ENCODE data around the gene GLDC.
"Not testable (repeated sequence)": the region's sequence is repeated elsewhere in the genome, so short reads cannot be mapped to it uniquely, and the experiment has no call there.

The GLDC gene

DNA sequence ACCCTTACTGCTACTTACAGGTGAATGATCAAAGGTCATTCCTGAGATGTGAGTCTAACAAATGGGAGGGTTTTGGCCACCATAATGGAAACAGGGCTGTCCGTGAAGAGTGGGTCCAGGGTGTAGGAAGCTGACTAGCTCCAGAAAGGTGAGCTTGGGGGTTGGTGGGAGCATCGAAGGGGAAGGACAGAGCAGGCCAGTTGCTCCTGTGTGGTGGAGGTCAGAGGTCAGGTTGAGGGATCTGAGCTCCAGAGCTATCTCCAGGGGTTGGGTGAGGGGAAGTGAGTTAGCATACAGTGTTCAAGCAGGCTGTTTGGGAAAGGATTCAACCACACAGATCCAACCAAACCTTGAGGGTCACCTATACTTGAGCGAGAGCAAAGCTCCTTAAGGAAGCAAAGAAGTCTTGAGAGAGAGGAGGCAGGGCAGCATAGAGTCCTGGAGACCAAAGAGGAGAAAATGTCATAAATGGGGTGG lies 18.7 kb upstream of the GLDC start:
- DNase-seq (ENCODE audit: low read depth): no peak

DNA sequence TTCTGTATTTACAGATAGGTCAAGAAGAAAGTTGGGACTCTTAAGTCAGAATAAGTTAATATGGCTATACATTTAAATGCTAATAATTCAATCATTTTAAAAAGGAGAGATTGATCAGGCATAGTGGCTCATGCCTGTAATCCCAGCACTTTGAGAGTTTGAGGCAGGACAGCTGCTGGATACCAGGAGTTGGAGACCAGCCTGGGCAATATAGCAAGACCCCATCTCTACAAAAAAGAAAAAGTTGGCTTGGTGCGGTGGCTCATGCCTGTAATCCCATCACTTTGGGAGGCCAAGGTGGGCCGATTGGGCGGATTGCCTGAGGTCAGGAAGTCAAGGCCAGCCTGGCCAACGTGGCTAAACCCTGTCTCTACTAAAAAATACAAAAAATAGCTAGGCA lies 15.0 kb upstream of the GLDC start:
- no peak for DNase-seq (ENCODE audit: low read depth)

DNA sequence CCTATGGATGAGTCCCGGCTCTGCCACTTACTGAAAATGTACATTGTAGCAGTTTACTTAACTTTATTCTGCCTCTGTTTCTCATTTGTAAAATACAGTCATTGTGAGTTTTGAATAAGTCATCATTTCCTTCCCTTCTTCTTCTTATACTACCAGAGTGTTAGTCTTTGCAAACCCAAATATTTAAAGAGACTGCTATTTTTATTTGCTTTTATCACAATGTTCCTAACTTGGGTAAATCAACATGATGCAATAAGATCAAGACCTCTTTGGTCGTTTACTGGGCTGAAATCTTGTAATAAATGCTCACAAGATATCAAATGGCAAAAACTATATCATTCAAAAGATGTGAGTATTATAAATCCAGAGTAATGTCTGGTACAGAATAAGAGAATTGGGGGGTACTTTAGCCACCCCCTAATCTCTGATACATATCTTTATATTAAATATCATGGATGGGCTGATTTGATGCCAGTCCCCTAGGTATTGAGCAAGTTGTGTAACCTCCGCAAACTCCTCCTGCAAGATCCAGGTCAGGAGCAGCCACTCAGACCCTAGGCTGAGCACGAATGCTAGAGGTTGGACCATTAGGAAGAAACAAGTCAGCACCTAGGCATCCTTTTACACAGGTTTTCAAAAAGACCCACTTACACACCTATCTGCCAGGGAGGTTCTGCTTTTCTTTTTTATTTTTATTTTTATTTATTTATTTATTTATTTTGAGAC lies 13.3 kb upstream of the GLDC start:
- DNase-seq (ENCODE audit: low read depth): no peak

DNA sequence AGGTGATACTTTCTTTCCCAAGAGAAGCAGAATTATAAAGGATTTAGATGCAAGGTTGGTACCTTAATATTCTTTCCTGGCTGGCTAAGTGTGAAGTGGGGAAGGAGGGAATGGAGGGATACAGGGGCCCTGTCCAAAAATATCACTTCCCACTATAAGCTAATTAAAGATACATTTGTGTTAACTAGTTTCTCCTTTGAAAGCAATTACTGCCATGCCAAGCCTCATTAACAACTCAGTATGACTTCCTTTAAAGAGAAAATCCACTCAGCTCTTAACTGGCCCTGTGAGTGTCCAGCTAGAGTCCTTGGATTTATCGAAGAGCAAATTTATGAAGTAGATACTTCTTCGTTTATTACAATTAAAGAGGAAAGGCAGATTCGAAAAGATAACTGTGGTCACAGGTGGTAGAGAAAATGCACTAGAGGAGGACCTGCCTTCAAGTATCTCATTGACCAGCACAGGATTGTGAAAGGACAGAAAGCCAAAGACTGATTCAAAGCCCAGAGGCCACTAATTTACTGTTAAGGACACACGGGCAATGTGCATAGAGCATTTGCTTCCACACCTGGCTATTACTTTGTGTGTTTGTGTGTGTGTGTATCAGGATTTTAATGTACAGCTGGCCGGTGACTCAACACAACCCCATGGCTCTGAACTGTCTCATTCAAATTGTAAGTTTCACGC lies 11.2 kb upstream of the GLDC start:
- DNase-seq (ENCODE audit: low read depth): no peak

DNA sequence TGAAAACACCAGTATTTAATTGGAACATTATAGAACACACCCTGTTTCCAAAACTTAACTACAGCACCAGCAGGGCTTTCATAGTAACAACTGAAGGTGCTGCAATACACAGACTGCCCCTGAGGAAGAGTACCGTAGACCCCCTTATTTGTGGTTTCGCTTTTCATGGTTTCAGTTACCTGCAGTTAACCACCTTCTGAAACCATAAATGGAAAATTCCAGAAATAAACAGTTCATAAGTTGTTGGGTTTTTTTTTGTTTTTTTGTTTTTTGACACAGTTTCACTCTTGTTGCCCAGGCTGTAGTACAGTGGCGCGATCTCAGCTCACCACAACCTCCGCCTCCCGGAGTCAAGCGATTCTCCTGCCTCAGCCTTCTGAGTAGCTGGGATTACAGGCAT lies 9.5 kb upstream of the GLDC start:
- DNase-seq (ENCODE audit: low read depth): no peak

DNA sequence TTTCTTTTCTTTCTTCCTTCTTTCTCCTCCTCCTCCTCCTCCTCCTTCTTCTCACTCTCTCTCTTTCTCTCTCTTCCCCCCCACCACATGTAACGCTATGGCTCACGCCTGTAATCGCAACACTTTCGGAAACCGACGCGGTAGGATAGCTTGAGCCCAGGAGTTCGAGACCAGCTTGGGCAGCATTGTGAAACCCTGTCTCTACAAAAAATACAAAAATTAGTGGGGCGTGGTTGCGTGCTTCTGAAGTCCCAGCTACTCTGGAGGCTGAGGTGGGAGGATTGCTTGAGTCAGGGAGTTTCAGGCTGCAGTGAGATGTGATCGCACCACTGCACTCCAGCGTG lies 736 bp upstream of the GLDC start:
- no peak for DNase-seq (ENCODE audit: low read depth)

DNA sequence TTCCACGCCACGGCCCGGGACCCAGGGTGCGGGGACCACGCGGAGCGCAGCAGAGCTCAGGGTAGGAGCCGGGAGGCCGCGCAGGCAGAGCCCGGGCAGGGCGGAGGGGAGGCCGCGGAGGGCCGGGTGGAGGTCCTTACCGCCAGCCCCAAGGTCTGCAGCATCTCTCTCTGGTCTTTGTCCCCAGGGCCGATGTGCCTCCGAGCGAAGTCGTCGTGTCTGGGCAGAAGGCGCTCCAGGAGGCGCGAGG lies 499 bp downstream of the GLDC start:
- not testable (repeated sequence) for DNase-seq (ENCODE audit: low read depth)

DNA sequence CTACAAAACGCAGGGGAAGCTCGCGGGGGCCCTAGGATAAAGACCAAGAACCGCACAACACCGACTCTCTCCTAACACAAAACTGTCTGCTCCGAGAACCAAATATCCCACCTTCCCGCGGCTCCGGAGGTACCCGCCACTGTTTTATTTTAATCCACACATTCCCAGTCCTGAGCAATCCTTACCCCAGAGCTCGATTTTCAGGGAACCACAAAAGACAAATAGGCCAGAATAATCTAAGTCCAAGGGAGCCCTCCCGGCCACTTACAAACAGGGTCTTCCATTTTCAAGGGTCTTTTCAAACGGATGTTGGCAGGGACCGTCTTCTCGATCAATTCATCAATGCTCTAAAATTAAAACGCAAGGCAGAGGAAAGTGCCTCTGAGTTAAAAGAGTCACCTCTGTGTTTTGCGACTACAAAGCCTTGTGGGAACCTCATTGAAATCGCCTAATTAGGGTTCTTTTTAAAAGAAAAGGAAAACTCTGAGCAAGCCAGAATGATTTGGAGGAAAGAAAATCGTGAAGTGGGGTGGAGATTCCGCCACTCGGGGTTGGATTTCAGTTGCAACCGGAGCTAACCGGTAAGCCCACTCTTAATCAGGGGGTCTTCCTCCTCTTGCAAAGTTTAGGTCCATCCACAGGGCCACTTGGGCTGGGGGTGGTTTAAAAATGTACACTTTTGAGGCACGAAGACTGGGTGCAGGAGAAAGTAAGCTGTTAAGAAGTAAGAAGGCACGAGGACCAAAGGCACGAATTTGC lies 1.0 kb downstream of the GLDC start:
- no peak for DNase-seq (ENCODE audit: low read depth)

DNA sequence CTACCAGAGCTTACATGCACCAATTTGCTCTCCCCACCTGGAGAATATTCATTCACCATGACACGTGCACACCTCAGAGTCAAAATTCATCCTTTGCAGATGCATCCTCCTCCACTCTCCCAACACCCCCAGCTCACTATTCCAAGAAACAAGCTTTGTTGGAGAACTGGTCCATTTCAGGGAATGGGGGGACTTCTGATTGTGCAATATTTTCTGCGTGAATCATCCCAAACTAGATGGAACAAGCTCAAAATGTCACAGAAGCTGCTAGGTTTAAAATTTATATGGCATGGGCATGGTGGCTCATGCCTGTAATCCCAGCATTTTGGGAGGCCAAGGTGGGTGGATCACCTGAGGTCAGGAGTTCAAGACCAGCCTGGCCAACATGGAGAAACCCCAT lies 3.6 kb downstream of the GLDC start:
- no peak for DNase-seq (ENCODE audit: low read depth)

DNA sequence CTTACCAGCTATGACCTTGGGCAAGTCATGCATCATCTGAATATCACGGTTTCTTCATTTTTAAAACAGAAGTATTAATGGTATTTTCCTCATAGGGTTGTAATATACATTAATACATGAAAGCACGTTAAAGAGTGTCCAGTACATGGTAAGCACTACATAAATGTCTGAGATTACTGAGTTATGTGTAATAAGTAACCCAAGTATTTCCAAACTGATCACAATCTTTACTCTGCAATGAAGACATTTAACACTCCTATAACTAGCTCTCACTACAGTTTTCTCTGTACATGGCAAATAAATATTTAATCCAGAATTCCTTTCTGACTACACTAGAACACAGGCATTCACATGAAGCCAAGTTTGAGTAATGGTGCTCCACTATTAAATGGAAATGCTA lies 4.0 kb downstream of the GLDC start:
- no peak for DNase-seq (ENCODE audit: low read depth)

DNA sequence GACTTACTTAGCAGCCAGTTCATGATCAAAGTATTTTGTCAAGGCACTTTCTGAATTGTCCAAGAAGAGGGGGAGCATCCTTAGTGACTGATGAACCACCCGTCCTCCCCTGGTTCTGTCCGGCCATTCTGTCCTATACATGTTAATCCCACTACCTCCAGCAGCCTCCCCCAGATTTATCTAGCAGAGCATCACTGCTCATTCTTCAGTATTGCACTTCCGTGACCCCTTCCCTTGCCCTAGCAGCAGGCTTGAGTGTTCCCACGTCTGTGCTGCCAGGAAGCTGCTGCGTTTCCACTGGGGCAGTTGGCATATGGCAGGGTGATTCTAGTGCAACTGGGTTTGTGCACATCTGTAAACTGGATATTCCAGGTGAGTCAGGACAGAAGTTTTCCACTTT lies 4.5 kb downstream of the GLDC start:
- no peak for DNase-seq (ENCODE audit: low read depth)

DNA sequence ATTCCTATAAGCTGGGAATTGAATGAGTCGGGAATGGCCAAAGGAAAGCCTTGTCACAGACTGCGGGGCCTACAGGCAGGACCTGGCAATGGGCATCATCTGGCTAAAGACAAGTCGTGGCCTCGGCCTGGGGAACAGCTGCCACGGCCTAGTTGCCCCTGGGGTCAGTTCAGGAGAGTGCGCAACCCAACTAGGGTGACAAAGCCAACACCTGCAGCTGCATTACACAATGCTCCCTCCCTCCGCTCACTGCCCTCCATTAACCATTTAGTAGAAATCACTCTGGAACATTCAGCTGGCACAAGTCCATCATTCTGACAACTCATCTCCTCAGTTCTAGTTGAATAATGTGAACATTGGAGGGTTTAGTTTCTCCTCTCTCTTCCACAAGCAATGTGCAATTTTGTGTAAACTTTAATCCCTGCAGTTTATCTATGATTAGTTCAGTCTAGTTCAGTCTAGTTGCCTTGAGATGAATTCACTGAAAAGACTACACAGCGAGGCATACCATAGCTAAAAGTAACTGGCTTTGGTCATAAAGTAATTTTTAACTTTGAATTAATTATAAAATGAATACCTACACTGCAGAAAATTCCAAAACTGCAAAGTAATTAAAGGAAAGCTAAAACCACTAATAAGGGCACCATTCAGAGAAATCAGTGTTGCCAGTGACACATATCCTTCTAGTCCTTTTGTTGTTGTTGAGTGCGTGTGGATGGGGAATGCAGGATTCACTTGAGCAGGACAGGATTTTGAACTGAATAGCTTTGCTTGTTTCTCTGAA lies 5.1 kb downstream of the GLDC start:
- no peak for DNase-seq (ENCODE audit: low read depth)

DNA sequence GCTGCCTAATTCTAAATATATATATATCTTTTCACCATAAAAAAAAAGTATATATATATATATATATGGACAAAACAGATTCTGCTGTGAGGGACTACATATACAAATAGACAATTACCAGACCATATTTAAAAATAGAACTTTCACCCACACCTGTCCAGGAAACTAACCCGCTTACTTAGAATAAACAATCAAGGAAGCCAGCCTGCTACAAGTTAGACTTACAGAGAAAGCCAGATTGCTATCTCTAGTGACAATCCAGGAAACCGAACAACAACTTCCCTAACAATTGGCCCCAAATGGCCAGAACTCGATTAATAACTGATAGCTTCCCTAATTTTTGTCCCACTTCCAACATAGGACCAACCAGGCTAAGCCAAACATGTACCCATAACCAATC lies 5.9 kb downstream of the GLDC start:
- no peak for DNase-seq (ENCODE audit: low read depth)

DNA sequence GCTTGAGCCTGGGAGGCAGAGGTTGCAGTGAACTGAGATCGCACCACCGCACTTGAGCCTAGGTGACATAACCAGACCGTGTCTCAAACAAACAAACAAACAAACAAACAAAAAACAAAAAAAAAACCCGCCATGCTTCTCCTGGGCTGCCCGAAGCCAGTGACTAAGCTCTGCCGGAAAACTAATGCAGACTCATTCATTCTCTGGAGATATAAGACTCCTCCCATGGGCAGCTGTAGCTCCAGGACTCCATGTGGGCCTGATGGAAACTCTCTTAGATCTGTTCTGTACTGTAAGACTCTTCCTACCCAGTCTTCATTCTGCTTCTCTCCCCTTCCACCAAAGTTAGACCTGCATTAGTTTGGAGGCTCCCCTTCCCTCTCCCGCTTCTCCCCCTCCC lies 11.1 kb downstream of the GLDC start:
- no peak for DNase-seq (ENCODE audit: low read depth)

DNA sequence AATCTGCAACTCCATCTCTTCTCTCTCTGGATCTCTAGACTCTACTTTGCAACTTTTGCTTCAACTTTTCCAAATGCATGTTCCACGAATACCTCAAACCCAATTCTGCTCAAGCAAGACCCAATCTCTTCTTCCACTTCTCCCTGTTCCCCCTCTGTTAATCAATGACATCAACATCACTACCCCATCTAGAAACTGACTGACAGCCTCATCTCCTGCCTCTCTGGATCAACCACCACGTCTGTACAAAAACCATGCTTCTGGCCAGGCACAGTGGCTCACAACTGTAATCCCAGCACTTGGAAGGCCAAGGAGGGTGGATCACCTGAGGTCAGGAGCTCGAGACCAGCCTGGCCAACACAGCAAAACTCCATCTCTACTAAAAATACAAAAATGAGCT lies 12.2 kb downstream of the GLDC start:
- DNase-seq (ENCODE audit: low read depth): no peak

DNA sequence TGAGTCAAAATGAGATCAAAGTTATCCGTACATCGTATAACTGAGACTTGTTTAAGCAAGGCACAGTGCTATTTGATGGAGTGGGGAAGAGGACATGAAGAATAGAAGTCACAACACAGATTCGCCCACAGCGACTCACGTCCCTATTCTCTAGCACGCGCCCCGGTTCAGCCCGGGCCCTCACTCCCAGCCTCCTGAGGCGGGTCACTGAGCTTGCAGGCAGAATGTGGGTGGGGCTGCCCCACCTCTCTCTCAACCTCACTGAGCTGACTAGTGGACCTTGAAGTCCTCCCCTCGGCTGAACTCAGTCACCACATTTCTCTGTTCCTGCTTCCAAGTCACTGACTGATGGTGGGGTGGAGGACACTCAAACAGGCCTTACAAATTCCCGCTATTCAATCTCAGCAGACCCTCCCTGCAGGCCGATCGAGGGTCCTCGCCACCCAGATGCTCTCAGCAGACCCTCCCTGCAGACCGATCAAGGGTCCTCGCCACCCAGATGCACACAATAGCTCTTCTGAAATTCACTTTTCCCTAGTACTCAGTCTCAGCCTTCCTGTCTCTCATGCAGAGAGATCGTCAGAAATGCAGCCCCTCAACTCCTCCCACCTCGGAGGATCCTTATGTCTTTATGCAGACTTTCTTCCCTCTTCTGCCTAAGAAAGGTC lies 12.9 kb downstream of the GLDC start:
- no peak for DNase-seq (ENCODE audit: low read depth)

DNA sequence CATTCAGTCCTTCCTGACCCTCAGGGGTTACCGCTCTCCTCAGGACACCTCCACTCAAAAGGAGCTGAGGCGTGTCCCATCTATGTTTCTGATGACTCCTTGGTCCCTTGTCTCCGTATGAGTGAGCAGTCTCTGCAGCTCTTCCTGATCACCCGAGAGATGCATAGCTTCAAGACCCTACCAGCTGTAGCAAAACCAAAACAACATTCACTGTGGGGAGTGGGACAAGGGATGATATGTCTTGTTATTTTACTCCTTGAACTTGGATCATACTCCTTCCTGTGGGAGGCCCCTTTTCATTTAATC lies 14.4 kb downstream of the GLDC start:
- DNase-seq (ENCODE audit: low read depth): no peak

DNA sequence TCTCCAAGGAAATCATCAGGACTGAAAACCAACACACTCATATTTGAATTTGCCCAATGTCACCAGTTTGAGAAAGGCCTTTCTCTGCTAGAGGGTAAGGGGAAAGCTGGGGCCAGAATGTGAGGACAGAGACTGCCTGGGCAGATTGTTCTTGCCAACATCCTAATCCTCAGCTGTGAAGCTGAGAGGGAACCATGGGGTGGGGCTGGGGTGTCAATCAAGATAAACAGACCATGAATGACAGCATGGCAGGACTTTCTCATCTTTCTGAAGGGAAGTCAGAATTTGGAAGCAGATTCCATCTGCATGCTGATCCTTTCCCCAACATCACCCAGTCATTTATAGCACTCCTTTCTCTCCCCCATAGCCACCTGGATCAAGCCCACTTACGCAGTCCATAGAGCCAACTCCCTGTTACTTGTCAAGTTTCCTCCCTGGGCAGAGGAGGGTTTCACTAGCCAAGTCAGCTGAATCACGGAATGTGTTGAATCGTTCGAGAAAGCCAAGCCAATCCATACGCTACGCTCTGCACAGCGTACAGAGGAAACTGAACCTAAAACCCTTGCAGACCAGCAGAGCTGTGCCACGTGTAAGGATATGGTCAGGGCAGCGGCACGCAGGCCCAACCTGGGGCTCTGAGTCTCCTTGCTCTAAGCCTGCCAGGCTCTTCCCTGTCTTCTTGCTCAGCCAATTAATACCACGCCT lies 14.9 kb downstream of the GLDC start:
- DNase-seq (ENCODE audit: low read depth): no peak

DNA sequence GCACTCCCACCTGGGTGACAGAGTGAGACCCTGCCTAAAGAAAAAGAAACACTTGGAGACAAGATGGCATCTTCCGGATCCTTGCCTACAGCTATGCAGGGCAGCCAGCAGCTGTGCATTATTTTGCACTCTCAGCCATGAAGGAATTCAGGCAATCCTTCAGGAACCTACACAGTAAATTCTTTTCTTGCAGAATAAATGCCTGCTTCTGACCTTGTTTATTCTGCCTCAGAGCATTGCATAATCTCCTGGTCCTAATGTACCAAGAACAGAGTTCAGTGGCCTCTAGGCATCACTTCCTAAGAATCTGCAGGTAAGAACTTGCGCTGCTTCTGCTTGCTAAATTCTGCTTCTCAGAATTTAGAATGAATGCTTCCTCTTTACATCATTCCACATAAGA lies 16.8 kb downstream of the GLDC start:
- DNase-seq (ENCODE audit: low read depth): no peak

DNA sequence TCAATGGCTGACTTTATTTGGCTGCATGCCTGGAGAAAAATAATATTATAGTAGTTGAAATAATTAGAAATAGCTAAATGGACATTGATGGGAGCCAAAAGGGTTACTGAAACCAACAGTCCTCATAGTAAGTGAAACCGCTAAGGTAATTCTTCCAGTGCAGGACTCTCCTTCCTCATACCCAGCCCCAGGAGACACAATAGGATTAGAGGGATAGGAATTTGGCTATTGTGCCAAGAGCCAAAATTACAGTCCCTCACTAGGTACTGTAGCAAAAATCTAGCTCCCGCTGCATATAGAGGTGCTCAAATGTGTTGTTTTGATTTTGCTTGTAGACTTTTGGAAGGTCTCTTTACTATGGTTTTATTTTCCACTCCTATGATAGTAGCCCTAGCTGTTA lies 20.2 kb downstream of the GLDC start:
- DNase-seq (ENCODE audit: low read depth): no peak

DNA sequence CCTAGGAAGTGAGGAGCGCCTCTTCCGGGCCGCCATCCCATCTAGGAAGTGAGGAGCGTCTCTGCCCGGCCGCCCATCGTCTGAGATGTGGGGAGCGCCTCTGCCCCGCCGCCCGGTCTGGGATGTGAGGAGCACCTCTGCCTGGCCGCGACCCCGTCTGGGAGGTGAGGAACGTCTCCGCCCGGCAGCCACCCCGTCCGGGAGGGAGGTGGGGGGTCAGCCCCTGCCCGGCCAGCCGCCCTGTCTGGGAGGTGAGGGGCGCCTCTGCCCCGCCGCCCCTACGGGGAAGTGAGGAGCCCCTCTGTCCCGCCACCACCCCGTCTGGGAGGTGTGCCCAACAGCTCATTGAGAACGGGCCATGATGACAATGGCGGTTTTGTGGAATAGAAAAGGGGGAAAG lies 22.7 kb downstream of the GLDC start:
- DNase-seq (ENCODE audit: low read depth): not testable (repeated sequence)

DNA sequence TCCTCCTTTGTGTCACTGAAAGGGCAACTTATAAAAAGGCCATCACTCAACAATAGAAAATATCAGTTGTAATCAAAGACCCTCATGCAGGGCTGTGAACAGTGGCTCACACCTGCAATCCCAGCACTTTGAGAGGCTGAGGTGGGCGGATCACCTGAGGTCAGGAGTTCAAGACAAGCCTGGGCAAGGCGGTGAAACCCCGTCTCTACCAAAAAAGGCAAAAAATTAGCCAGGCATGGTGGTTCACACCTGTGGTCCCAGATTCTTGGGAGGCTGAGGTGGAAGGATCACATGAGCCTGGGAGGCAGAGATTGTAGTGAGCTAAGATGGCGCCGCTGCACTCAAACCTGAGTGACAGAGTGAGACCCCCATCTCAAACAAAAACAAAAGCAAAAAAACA lies 24.7 kb downstream of the GLDC start:
- DNase-seq (ENCODE audit: low read depth): no peak

Data from CMK (cell line).